Measurements from ENCODE around the gene ARHGEF18.
A peak's percentile ranks its signal among the peaks of the same experiment; 100 is the strongest.
"Not testable (repeated sequence)": the region's sequence is repeated elsewhere in the genome, so short reads cannot be mapped to it uniquely, and the experiment has no call there.

The ARHGEF18 gene

DNA sequence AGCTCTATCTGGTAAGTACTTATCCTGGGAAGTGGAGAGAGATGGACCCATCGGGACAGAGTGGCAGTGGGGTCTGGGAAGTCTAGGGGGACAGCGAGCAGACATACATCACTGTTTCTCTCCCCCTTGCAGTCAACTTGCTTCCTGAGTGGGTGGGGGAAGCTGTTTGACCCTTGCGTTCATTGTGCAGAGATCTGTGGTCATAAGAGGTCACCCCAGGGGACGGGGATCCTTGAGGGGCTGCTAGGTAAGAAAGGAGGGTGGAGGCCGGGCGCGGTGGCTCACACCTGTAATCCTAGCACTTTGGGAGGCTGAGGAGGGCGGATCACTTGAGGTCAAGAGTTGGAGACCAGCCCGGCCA lies 474 bp downstream of the ARHGEF18 start:
- DNase-seq (ENCODE audit: low read depth) = no peak

GRCh38 chr19:7349961-7350711 lies 1.4 kb downstream of the ARHGEF18 start:
- DNase-seq (ENCODE audit: low read depth) = peak; percentile 50

DNA sequence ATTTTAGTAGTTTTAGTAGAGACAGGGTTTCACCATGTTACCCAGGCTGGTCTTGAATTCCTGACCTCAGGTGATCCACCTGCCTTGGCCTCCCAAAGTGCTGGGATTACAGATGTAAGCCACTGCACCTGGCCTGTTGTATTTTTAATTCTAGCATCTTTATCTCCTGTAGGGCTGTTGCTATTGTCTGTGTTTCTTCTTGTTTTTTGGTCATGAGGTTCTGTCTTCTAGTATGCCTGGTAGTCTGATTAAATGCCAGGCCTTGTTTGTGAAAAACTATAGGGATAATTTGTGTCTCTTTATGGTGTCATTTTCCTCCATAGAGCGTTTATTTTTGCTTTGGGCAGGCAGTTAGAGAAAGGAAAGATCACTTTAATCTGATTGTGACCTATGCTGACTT lies 3.1 kb downstream of the ARHGEF18 start:
- DNase-seq (ENCODE audit: low read depth) = no peak

GRCh38 chr19:7355151-7355820 lies 6.5 kb downstream of the ARHGEF18 start:
- no peak for DNase-seq (ENCODE audit: low read depth)

- no peak for DNase-seq (ENCODE audit: low read depth)
These were observed 7.1 kb downstream of the ARHGEF18 start for GRCh38 chr19:7355871-7356270.

DNA sequence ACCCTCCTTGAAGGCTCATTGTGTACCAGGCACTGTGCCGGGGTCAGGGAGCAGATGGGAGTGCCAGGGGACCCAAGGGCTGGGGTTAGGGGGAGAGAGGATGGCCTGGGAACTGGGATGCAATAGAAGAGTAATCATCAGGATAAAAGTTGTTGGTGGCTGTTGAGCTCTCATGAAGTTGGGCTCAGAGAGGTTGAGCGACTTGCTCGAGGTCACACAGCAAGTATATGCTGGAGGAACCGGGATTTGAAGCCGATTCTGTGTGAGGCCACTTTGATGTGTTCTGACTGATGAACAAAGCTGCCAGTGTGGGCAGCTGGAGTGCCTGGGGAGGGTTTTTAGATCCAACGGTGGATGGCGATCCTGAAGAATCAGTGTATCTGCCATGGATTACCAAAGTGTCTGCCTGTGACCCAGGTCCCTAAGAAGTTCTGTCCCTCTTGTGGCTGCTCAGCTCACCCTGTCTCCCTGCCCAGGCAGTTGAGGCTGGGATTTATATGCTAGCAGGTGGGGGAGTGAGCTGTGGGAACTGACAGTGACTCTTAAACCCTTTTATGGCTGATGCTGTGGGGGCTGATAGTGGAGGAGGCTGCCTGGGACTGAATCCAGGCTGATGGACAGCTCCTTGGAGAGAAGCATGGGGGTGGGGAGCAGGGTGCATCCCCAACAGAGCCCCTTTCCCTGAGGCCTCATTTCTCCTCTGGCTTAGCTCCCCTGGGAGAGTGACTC lies 8.3 kb downstream of the ARHGEF18 start:
- DNase-seq (ENCODE audit: low read depth) = no peak

DNA sequence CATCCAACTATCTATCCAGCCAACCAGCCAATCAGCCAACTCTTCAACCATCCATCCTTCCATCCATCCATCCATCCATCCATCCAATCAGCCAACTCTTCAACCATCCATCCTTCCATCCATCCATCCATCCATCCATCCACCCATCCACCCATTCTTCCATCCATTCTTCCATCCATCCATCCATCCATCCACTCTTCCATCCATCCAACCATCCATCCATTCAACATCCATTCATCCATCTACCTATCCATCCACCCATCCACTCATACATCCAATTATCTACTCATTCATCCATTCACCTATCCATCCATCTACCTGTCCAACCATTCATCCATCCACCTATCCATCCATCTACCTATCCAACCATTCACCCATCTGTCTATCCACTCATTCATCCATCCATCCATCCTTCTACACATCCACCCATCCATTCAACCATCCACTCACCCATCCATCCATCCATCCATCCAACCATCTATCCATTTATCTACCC lies 9.4 kb downstream of the ARHGEF18 start:
- no peak for DNase-seq (ENCODE audit: low read depth)

GRCh38 chr19:7360393-7360984 lies 11.8 kb downstream of the ARHGEF18 start:
- DNase-seq (ENCODE audit: low read depth) = no peak

DNA sequence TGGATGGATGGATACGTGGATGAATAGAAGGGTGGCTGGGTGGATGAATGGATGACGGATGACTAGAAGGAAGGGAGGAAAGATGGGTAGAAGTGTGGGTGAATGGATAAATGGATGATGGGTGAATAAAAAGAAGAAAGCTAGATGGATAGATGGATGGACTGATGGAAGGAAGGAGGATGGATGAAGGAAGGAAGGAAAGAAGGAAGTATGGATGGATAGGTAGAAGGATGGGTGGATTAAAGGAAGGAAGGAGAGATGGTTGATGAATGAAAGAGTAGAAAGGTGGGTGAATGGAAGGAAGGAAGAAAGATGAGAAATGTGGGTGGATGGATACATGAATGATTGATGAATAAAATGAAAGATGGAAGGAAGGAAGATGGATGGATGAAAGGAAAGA lies 14.5 kb downstream of the ARHGEF18 start:
- DNase-seq (ENCODE audit: low read depth) = no peak

GRCh38 chr19:7366701-7367420 lies 18.1 kb downstream of the ARHGEF18 start:
- no peak for DNase-seq (ENCODE audit: low read depth)

GRCh38 chr19:7368456-7368855 lies 19.7 kb downstream of the ARHGEF18 start:
- no peak for DNase-seq (ENCODE audit: low read depth)

DNA sequence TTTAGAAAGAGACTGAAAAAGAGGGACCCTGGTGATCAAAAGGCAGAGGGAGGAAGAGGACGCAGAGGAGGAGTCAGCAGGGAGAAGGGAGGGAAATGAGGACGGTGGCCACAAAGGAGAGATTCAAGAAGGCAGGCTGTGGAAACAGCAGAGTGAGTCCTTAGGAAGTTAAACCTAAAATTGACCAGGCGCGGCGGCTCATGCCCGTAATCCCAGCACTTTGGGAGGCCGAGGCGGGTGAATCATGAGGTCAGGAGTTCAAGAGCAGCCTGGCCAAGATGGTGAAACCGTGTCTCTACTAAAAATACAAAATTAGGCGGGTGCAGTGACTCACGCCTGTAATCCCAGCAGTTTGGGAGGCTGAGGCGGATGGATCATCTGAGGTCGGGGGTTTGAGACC lies 20.1 kb downstream of the ARHGEF18 start:
- not testable (repeated sequence) for DNase-seq (ENCODE audit: low read depth)

DNA sequence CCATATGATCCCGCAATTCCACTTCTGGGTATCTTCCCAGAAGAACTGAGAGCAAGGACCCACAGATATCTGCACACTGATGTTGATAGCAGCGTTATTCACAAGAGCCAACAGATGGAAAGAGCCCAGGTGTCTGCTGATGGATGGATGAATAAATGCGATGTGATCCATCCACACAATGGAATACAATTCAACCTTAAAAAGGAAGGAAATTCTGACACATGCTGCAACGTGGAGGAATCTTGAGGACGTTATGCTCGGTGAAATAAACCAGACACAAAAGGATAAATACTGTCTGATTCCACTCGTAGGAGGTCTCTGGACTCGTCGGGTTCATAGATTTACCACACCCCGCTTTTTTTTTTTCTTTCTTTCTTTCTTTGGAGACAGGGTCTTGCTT lies 21.8 kb downstream of the ARHGEF18 start:
- DNase-seq (ENCODE audit: low read depth) = no peak

DNA sequence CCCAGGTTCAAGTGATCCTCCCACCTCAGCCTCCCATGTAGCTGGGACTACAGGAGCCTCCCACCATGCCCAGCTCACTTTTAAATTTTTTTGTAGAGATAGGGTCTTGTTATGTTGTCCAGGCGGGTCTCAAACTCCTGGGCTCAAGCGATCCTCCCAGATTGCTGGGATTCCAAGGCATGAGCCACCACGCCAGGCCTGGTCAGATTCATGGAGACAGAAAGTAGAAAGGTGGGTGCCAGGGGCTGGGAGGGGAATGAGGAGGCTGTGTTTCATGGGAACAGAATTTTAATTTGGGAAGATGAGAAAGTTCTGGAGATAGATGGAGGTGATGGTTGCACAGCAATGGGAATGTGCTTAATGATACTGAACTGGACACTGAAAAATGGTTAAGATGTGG lies 22.3 kb downstream of the ARHGEF18 start:
- DNase-seq (ENCODE audit: low read depth) = no peak

DNA sequence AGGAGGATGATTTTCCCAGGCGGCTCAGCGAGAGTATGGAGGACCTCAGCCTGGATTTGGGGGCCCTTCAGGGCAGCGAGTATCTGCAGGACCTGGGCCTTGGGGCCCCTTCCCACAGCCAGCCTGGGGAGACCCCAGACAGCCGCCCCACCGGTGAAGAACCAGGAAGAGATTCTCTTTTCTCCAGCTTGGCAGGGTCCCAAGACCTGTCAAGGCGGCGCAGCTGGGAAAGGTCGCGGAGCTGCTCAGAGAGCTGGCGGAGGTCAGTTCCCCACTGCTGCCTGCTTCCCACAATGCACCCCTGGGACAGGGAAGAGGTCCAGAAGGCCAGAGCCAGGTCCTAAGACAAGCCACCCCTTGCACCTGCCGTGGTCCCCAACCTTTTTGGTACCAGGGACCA lies 24.1 kb downstream of the ARHGEF18 start:
- DNase-seq (ENCODE audit: low read depth) = no peak

DNA sequence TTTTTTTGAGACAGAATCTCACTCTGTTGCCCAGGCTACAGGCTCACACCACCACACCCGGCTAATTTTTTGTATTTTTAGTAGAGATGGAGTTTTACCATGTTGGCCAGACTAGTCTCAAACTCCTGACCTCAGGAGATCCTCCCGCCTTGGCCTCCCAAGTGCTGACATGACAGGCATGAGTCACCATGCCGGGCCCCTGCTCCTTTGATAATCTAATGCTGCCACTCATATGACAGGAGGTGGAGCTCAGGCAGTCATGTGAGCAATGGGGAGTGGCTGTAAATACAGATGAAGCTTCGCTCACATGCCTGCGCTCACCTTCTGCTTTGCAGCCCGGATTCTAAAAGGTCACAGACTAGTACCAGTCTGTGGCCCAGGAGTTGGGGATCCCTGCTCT lies 25.1 kb downstream of the ARHGEF18 start:
- DNase-seq (ENCODE audit: low read depth) = no peak

DNA sequence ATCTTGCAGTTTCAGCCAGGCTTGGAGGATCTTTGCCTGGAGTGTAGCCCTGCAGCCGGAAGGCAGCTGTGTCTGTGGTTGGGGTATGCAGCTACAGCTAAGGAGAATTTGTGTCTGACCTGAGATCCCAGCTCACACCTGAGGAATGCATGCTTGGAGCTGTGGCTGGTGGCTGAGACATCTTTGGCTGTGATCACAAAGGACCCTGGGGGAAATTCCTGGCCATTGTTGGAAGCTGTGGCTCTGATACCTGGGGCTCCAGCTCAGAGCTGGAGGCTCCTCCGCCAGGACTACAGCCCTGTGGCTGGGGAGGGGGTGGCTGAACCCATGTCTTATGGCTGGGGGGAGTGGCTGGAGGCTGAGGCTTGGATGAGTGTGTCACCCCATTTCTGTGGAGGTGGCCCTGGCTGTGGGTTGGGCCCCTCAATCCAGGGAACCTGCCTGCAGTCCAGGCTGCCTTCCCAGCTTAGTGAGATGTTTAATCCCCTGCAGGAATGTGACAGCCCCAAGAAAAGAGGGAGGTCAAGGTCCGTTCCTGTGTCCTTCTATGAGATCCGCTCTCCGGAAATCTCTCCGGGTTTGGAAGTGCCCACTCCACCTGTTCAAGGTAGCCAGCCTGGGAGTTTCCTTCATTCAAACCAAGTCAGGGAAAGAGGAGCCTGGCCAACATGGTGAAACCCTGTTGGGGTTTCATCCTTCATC lies 27.6 kb downstream of the ARHGEF18 start:
- no peak for DNase-seq (ENCODE audit: low read depth)

- DNase-seq (ENCODE audit: low read depth) = no peak
These were observed 28.5 kb downstream of the ARHGEF18 start for GRCh38 chr19:7377196-7377595.

DNA sequence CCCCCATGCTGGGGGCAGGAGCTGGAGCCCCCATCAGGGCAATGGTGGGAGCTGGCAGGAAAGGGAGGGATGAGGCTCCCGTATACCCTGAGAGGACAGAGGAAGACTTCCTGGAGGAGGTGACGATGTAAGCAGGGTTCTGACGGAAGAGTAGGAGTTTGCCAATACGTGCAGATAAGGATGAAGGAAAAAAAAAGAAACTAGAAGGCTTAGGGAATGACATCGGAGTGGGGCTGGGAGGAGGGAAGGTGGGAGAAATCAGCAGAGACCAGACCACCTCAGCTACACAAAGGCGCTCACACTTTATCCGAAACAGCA lies 32.3 kb downstream of the ARHGEF18 start:
- DNase-seq (ENCODE audit: low read depth) = no peak

DNA sequence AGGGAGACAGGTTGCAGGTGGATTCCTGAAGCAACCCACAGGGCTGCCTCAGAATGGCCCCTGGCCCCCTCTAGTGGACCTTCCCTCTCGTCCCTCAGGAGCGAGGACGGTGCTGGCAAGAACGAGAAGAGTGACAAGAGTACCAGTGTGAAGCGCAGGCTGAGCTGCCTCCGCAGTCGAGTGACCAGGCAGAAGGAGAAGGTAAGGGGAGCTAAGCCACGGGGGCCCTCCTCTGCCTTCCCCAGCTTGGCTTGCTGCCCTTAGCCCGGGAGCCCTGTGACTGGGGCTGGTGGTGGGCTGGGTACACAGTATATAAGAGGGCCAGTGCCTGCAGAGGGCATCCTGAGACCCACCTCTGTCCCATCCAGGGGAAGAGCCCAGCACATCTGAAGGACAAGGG lies 34.0 kb downstream of the ARHGEF18 start:
- DNase-seq (ENCODE audit: low read depth) = no peak

GRCh38 chr19:7383284-7383683 lies 34.5 kb downstream of the ARHGEF18 start:
- no peak for DNase-seq (ENCODE audit: low read depth)

- DNase-seq (ENCODE audit: low read depth) = no peak
These were observed 36.3 kb downstream of the ARHGEF18 start for GRCh38 chr19:7385062-7385461.
